Hematopoietic multipotent progenitor cell treated with erythropoietin and hydrocortisone succinate and interleukin-3 and kit ligand, for 17 days (in vitro differentiated cells): ENCODE data around the gene SLC35D2.
"Not testable (repeated sequence)": the region's sequence is repeated elsewhere in the genome, so short reads cannot be mapped to it uniquely, and the experiment has no call there.

Source experiments
- DNase-seq: peaks from one replicate; pipeline ENCODE4 v3.0.0-alpha.2; 2015; ENCODE audit warnings: low spot score

Gene SLC35D2

DNA sequence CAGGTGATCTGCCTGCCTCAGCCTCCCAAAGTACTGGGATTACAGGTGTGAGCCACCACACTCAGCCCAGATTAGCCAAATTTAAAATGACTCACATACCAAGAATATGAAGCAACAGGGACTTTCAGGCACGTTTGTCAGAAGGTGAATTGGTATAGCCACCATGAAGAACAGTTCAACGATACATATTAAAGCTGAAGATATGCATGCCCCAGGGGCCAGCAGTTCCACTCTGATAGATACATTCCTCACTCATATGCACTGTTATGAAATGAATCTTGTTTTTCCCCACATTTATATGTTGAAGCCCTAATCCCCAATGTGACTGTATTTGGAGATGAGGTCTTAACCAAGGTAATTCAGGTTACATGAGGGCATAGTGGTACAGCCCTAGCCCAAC is 22.5 kb downstream of the SLC35D2 start:
- no peak for DNase-seq

DNA sequence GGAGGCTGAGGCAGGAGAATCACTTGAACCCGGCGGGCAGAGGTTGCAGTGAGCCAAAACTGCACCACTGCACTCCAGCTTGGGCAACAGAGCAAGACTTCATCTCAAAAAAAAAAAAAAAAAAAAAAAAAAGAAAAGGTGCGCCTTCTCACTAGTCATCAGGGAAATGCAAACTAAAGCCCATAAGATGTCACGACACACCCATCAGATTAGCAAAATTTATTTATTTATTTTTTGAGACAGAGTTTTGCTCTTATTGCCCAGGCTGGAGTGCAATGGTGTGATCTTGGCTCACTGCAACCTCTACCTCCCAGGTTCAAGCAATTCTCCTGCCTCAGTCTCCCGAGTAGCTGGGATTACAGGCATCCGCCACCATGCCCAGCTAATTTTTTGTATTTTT is 23.0 kb downstream of the SLC35D2 start:
- DNase-seq = not testable (repeated sequence)

DNA sequence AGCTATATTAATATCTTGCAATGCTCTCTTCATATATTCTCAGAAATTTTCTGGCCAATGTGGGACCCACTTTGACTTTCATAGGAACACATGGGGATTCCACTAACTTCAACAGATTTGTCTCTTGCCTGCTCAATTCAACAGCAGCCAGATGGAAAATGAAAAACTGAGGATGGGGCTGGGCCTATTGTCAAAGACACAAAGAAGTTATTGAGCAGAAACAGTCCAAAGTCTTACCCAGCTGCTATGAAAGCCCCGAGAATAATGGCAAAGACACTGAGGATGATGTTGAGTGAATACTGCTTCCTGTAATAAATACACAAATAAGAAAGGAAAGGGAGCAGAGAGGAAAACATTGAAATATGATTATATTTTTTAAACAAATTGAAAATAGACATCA is 32.6 kb downstream of the SLC35D2 start:
- DNase-seq = no peak

DNA sequence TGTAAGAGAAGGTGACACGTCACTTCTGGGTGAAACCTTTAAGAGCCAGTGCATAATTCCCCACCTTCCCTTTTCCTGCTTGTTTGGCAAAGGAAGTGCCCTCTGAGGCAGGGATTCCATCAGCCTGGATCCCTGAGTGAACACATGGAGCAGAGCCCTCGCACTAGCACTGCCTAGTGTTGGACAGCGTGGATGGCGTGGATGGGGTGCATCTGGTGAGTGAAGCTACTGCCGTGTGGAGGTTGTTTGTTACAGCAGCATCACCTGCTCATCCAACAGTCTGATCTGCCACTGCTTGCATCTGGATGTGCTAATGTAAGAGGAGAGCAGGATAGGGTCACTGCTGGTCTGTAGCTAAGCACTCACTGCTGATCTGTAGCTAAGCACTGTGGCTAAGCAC is 35.2 kb downstream of the SLC35D2 start:
- DNase-seq = no peak

DNA sequence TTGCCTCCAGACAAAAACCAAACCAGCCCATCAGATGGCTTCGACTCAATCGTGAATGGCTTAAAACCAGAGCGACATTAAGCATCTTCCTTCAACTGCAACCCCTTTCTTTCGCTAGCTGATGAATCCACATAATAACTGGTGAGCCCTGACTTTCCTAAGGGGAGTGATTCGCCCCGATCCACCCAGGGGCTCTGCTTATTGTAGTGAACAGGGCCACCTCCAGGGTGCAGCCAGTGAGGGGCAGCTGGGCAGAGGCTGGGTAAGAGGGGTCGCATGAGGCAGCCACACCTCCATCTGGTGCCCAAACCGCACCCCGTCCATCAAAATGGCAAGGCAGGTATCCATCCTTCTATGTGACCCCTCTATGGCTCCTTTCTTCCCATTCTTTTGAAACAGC is 38.0 kb downstream of the SLC35D2 start:
- DNase-seq = no peak

DNA sequence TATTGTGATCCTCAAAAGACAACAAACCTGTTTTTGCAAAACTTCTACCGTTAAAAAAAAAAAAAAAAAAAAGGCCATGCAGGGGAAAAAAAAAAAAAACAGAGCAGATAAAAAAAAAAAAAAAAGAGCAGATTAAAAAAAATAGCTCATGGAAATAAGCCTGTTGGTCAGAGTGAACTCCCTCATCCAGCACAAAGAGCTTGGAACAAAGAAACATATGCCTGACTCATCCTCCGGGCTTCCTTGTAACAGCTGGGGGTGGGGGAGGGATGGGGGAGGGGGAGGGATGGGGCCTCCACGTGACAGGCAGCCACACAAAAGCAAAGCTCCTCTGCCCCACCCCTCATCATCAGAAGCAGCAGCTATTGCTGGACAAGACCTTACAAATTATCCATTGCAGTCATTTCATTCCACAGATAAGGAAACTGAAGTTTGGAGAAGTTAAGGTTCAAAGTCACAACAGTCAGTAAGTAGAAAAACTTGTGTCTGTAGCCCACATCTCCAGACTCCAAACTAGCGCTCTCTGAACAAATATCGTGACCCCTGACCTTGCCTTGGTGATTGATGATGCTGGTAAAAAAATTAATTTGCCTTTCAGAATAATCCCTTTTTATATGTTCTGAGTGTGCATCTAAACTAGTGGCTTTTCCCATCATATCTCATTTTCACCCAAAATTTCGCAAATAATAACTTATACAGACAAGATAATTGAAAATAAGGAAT is 38.9 kb downstream of the SLC35D2 start:
- DNase-seq = no peak

DNA sequence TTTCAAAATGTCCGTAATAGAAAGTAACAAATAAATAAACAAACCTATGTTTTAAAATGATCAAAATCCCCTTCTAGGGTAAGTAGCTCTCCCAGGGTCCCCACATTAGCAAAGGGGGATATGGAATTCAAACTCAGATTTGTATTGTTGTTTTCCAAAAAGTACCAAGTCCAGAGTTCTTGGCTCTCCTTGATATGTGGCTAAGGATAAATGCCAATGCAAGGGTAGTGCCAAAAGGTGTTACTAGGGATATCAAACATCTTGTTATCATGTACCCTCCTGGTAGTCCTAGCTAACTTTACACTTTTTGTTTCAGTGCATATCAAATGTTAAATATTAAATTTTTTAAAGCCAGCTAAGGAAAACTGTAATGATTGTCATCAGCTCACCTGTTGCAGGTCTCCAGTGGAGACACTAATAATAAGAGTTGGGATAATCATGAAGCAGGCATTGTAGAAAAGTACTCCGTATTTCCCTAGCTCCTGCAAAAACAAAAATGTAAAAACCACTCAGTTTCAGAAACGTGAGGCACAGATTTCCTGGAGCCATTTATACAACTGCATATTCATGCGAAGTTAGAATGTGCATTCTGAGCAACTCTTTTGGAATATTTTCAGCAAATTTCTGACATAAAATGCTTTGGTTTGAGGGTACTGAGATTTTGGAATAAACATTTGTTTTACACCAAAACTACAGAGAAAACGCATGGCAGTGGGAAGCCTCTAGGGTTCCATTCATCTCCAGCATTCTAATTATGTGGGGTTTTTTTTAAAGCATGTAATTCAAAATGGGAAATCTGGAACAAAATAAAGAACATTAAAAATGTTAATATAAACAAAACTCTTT is 39.8 kb downstream of the SLC35D2 start:
- no peak for DNase-seq

DNA sequence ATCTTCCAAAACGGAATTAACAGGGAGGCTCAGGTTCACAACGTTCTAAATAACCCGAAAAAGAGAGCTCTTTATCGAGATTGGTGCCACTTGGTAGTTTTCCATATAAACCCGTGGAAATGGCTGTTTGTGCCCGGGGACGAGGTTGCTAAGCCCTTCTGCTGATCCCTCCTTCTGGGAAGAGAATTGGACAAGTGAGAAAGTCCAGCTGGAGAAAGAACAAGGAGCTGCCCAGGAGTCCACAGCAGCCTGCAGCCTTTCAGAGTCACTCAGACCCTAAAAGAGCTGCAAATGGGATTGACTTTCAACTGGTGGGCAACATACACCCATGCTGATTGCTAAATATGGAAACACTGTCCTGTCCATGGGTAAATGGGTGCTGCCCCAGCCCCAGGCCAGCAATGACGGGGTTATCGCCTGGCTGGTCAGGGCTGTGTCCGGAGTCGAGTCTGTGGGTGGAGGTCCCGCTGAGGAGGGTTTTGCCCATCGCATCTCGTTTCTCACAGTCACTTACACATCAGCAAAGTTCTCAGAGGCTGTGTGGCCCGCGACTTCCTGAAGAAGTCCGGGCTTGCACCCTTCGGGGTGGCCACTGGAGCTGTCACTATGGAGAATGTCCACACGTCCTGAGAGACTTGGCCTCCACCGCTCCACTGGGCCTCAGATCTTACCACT is 40.8 kb downstream of the SLC35D2 start:
- no peak for DNase-seq

DNA sequence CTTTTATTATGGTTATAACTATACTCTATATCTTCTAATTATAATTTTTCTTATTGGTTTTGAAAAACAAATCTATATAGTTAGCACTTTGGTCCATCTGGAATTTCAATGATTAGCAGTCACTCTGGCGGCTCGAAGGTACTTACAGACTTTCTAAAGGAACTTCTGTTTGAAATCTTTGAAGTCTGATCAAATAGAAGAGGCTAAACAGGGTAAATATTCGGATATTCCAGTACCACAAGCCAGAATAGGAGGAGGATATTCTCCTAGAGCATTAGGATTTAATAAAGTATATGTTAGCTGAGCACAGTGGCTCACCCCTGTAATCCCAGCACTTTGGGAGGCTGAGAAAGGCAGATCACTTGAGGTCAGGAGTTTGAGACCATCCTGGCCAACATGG is 42.8 kb downstream of the SLC35D2 start:
- DNase-seq = no peak

DNA sequence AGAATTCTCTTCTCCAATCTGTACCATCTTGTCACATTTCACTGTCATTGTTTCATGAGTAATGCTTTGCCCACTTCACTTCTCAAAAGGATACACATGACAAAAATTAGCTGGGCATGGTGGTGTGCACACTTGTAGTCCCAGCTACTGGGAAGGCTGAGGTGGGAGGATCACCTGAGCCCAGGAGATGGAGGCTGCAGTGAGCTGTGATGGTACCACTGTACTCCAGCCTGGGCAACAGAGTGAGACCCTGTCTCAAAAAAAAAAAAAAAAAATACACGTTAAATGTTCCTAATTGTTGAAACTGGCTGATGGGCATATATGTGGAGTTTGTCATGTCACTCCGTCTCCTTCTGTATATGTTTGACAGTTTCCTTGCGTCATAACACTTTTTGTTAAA is 45.2 kb downstream of the SLC35D2 start:
- DNase-seq = no peak

DNA sequence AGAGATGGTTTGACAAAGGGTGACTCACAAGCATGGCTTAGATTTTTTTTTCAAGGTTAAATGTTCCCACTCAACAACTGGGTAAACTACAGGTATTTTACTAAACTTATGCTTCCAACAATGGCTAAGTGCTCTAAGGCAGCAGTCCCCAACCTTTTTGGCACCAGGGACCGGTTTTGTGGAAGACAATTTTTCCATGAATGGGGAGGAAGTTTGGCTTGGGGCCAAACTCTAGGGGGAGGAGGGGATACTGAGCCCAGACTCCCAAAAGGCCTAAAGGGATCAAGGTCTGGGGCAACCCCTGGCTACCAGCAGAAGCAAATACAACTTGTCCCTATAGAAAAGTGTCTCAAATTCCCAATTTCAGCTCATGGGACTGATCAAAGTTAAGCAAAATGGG is 49.6 kb downstream of the SLC35D2 start:
- no peak for DNase-seq

DNA sequence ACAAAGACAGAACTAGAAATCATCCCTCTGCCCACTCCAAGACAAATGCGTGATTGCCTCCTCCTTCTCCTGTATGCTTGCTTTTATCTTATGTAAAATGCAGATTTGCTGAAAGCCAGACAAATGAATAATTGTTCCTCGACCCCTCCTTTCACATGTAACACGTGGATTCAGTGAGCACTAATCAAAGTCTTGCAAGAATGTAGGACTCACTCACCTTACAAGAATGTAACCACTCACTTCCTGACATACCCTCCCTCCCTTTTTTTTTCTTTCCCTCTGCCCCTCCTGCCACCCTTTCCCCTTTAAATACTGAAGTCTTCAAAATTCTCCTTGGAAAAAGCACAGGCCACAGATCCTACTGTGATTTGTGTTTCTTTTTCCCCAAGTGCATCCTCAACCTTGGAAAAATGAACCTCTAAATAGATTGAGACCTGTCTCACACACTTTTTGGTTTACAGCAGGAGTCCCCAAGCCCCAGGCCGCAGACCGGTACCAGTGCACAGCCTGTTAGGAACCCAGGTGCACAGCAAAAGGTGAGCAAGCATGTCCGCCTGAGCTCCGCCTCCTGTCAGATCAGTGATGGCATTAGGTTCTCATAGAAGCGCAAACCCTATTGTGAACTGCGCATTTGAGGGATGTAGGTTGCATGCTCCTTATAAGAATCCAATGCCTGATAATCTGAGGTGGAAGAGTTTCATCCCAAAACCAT is 52.1 kb downstream of the SLC35D2 start:
- DNase-seq = no peak

DNA sequence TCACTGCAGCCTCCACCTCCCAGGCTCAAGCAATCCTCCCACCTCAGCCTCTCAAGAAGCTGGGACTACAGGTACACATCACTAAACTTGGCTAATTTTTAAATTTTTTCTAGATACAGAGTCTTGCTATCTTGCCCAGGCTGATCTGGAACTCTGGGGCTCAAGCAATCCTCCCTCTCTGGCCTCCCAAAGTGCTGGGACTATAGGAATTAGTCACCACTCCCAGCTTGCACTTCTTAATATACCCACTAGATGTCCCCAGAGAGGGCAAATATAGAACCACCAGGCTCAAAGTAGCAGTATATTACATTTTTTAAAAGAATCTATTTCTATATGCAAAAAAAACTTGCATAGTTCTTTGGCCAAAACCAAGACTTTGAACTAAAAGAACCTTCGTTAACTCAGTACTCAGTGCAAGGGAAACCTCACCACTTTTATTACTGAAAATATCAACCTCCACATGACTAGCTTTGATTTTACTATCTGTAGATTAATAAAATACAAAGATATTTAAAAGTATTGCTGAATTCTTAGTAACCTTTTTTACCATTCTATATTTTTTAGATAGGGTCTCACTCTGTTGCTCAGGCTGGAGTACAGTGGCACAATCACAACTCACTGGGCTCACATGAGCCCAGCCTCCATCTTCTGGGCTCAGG is 55.7 kb downstream of the SLC35D2 start:
- peak; percentile 43 for DNase-seq

DNA sequence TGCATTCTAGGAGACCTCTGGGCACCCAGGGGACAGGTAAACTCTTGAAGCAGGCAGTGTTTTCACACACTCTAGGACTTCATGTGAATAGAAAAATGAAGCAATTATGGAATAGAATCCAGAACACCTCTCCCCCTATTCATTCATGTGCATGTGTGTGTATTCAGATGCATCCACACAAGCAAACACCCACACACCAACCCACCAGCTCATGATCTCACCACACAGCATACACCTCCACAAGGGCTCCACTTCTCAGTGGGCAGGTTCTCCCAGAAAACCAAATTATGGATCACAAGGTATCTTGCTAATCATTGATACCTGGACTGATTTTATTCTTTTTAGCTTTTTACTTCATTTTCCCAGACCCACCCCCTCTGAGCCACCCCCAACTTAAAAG is 60.3 kb downstream of the SLC35D2 start:
- no peak for DNase-seq

DNA sequence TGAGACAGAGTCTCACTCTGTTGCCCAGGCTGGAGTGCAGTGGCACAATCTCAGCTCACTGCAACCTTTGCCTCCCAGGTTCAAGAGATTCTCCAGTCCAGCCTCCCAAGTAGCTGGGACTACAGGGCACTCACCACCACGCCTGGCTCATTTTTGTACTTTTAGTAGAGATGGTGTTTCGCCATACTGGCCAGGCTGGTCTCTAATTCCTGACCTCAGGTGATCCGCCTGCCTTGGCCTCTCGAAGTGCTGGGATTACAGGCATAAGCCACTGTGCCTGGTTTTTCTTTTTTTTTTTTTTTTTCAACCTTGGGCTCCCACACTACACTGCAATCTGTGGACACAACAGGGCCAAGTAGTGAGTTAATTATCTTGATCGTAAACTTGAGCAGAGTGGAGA is 60.8 kb downstream of the SLC35D2 start:
- not testable (repeated sequence) for DNase-seq

DNA sequence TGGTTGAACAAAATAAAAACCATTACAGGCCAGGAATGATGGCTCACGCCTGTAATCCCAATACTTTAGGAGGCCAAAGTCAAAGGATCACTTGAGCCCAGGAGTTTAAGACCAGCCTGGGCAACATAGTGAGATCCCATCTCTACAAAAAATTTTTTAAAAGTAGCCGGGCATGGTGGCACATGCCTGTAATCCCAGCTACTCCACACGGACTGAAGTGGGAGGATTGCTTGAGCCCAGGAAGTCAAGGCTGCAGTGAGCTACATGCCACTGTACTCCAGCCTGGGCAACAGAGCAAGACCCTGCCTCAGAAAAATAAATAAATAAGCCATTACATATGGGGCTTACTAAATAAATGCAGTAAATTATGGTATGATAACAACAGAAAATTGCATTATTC is 61.3 kb downstream of the SLC35D2 start:
- DNase-seq = not testable (repeated sequence)

DNA sequence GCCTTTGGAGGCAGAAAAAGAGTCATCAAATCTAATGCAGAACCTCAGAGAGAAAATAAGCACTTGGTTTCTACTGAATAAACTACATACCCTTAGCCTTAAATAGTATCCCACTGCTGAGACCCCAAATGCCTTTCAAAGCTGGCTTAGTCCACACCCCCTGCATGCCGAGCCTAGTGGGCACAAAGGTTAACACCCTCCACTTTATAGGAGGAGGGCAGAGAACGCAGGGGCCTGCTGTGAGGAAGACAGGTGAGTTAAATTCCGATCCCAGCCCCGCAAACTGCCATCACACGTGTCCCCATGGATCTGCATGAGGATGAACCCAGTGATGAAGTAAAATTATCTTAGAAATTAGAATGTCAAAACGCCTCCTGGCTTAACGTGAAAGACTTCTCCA is 62.0 kb downstream of the SLC35D2 start:
- DNase-seq = no peak

DNA sequence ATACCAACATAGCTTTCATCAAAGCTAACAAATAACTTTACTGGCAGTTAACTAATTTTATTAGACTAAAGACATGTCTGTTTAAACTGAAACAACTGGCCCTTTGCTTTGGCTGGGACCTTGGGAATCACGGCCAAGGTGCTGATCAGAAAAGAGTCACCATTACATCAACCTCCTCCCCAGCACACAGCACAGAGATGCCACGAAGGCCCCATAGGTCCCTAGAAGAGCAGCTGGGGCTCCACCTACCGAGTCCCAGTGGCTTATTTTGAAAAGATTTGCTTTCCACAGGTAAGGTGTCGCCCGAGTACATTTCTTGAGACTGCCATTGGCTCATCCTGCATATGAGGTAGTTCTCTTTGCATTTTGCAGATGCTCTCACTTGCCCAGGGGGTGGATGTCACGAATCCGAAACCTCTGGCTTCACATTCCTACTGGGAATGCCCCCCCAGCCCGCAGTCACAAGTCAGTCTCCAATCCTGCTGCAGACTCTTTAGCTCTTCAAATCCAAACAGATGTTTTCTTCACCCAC is 62.7 kb downstream of the SLC35D2 start:
- no peak for DNase-seq

DNA sequence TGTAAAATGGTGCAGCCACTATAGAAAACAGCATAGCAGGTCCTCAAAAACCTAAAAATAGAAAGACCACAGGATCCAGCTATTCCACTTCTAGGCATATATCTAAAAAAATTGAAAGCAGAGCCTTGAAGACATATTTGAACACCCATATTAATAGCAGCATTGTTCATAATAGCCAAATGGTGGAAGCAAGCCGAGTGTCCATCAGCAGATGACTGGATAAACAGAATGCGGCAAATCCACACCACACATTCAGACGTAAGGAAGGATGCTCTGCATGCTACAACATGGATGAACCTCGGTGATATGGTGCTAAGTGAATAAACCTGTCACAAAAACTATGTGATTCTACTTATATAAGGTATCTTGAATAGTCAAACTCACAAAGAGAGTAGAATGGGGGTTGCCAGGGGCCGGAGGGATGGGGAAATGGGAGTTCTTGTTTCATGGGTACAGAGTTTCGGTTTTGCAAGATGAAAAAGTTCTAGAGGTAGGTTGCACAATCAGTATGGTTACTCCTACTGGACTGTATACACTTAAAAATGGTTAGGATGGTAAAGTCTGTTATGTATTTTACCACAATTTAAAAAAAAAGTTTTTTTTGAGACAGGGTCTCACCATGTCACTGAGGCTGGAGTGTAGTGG is 64.5 kb downstream of the SLC35D2 start:
- DNase-seq = no peak

DNA sequence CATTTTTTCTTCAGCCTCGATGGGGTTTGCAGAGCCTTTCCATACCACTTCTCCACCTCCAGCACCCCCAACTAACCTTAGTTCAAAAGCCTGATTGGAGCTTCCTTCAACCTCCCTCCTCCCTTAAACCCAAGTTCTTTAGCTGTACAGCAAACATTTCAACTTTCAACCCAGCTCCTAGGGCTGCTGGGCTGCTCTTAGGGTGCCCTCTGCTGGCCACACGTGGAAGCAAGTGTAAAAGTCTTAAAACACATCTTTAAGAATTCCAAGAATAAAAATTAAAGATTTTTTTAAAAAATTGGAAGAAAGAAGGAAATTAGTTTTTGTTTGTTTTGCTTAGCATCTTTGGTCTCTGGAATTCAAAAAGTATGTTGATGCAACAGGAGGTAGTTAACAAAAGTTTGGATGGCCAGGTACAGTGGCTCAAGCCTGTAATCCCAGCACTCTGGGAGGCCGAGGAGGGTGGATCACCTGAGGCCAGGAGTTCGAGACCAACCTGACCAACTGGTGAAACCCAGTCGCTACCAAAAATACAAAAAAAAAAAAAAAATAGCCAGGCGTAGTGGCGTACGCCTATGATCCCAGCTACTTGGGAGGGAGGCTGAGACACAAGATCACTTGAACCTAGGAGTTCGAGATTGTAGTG is 66.1 kb downstream of the SLC35D2 start:
- peak; percentile 21 for DNase-seq

DNA sequence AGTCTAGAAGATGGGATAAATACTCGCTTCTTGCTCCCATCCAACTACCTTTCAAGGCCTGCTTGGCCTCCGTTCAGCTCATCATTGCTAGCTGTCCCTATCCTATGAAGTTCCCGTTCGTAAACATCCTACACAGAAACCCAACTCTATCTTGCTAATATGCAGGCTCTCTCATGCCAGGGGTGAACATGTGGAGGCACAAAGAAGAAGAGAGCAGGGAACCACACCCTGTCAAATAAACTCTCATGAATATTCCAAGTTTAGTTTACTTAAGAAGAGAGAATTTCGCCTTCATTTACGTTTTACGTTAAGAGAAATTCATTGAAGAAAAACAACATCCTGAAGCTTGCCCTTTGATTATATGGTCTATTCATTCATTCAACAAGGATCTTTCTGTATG is 73.7 kb downstream of the SLC35D2 start:
- no peak for DNase-seq
